ENCODE data around the gene NOX5.

The NOX5 gene

DNA sequence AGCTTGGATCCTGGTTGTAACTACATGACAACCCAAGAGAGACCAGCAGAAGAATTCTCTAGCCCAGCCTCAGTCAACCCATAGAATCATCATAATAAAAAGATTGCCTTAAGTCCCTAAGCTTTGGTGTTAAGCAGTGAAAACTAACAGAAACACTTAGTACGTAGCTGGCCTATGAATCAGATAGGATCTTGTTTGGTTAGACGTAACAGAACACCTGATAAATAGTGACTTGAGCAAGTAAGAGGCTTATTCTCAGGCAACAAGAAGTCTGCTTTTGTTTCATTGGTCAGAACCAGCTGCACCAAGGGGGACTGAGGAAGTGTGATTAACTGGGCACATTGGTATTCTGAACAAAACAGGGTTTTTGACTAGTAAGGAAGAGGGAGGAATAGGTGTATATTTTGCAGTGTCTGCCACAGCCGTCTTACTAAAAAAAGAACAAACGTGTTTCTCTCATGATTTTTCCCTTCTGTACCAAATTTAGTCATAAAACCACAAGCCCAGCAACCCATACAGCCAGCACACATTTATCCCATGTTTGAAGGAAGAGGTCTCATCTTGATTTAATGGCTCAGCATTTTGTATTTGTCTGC, 92.6 kb downstream of the NOX5 start:
- DNase-seq: no peak

Measured in NCI-H524 (cell line).